ENCODE results near the gene PC. TPM values are rescaled to one million over a fixed set of nuclear protein-coding genes. Genes with fewer than 3 reads are reported as not detected.
A peak's percentile ranks its signal among the peaks of the same experiment; 100 is the strongest.

The PC gene
- total RNA-seq, 3 donors from 2014 or later: 20.0 to 43.8 (median 43.3) TPM

- intact Hi-C loops (cut with DNase I, micrococcal nuclease): no loop called here
- no peak for TF ChIP-seq CTCF (IDR thresholded peaks at IDR 0.05)
Observed at GRCh38 chr11:66987924-66988637, 29.9 kb upstream of the PC start.

GRCh38 chr11:66987158-66987620 lies 29.0 kb upstream of the PC start:
- ATAC-seq: peak; percentile 8
- Histone ChIP-seq H3K9me3 (no peaks in the 10 kb centered on the region), H3K4me3 (no peak overlapping the region), H3K36me3 (ENCODE audit: low read depth) (no peaks in the 10 kb centered on the region), H3K4me1 (ENCODE audit: low read depth) (peaks cover under 1% of the 10 kb centered on the region)
- intact Hi-C loops (cut with DNase I, micrococcal nuclease): no loop called here
- TF ChIP-seq CTCF (IDR thresholded peaks at IDR 0.05): no peak
- DNase-seq: no peak

More at GRCh38 chr11:66987924-66988637, 29.9 kb upstream of the PC start:
- no peak overlapping the region for H3K4me3 ChIP-seq
- H3K36me3 ChIP-seq (ENCODE audit: low read depth): no peaks in the 10 kb centered on the region
- ATAC-seq (no peak), DNase-seq (no peak)
- no peaks in the 10 kb centered on the region for H3K4me1 ChIP-seq (ENCODE audit: low read depth)
- no peaks in the 10 kb centered on the region for H3K9me3 ChIP-seq

- no peak for ATAC-seq
- H3K4me1 ChIP-seq (ENCODE audit: low read depth): peaks cover 7% of the 10 kb centered on the region
- no peak for TF ChIP-seq CTCF (IDR thresholded peaks at IDR 0.05)
- H3K4me3 ChIP-seq: no peak overlapping the region
- no peaks in the 10 kb centered on the region for H3K9me3 ChIP-seq
- intact Hi-C loops (cut with DNase I, micrococcal nuclease): no loop called here
- no peak for DNase-seq
- H3K36me3 ChIP-seq (ENCODE audit: low read depth): no peaks in the 10 kb centered on the region
Observed at GRCh38 chr11:66986178-66986545, 28.0 kb upstream of the PC start.

- intact Hi-C loops (cut with DNase I, micrococcal nuclease): no loop called here
- H3K9me3 ChIP-seq: no peaks in the 10 kb centered on the region
- TF ChIP-seq CTCF (IDR thresholded peaks at IDR 0.05): no peak
- H3K36me3 ChIP-seq (ENCODE audit: low read depth): no peaks in the 10 kb centered on the region
- ATAC-seq: no peak
- peaks cover 7% of the 10 kb centered on the region for H3K4me1 ChIP-seq (ENCODE audit: low read depth)
- no peak overlapping the region for H3K4me3 ChIP-seq
- DNase-seq: no peak
Observed at GRCh38 chr11:66985508-66986177, 27.5 kb upstream of the PC start.

- DNase-seq (no peak), ATAC-seq (no peak)
- Histone ChIP-seq H3K9me3 (peaks cover 3% of the 10 kb centered on the region), H3K4me1 (ENCODE audit: low read depth) (peaks cover 7% of the 10 kb centered on the region), H3K4me3 (no peak overlapping the region), H3K36me3 (ENCODE audit: low read depth) (no peaks in the 10 kb centered on the region)
- intact Hi-C loops (cut with DNase I, micrococcal nuclease): no loop called here
- TF ChIP-seq CTCF (IDR thresholded peaks at IDR 0.05): no peak
Observed at GRCh38 chr11:66983275-66983924, 25.2 kb upstream of the PC start.

Data from mucosa of descending colon (tissue), 3 donors.